Natural killer cell (primary cell): ENCODE data around the gene EMILIN3. TPM values are rescaled to one million over a fixed set of nuclear protein-coding genes. Genes with fewer than 3 reads are reported as not detected.

Experiments used
- ATAC-seq, 3 donors: fragments of 150-1000 bp in 2 of 3; fragments of 200-7000 bp in 1 of 3; cut with Tn5 transposase; 1 replicate in 1 of 3; 2 replicates in 2 of 3; pipeline ENCODE4 v1.10.0; 2021; ENCODE audit warnings: mild to moderate bottlenecking in 2 of 3, moderate library complexity in 2 of 3
- DNase-seq, 2 donors: peaks; one replicate each; pipeline versions ENCODE4 v3.0.0 to v3.0.0-alpha.2; 2013 to 2021; ENCODE audit warnings: mixed read lengths in 1 of 2
- H3K27ac ChIP-seq: one replicate; pipeline ENCODE4 v1.5.1; 2013; ENCODE audit warnings: mild to moderate bottlenecking, low read length
- H3K27me3 ChIP-seq: one replicate; pipeline ENCODE4 v1.6.1; 2013; ENCODE audit warnings: low read length; ENCODE audit not compliant: control insufficient read depth, insufficient read depth
- H3K36me3 ChIP-seq: one replicate; pipeline ENCODE4 v1.6.1; 2013; ENCODE audit warnings: low read length; ENCODE audit not compliant: control insufficient read depth, insufficient read depth
- H3K4me1 ChIP-seq: one replicate; pipeline ENCODE4 v1.6.1; 2013; ENCODE audit warnings: low read length; ENCODE audit not compliant: control insufficient read depth, insufficient read depth
- H3K4me3 ChIP-seq: one replicate; pipeline ENCODE4 v1.5.1; 2013; ENCODE audit warnings: low read length
- H3K9me3 ChIP-seq: one replicate; pipeline ENCODE4 v1.6.1; 2013; ENCODE audit warnings: low read length; ENCODE audit not compliant: control insufficient read depth, insufficient read depth
- H3K27ac Mint-ChIP-seq, 2 donors: one replicate each; pipeline ENCODE4 v1.8.0; 2022; ENCODE audit warnings: mild to moderate bottlenecking in 2 of 2, mixed read lengths in 2 of 2, moderate library complexity in 1 of 2
- H3K27me3 Mint-ChIP-seq, 2 donors: one replicate each; pipeline ENCODE4 v1.8.0; 2022; ENCODE audit warnings: low read depth in 2 of 2, mixed read lengths in 2 of 2
- H3K36me3 Mint-ChIP-seq: one replicate; pipeline ENCODE4 v1.8.0; 2022; ENCODE audit warnings: mixed read lengths
- H3K4me1 Mint-ChIP-seq, 2 donors: one replicate each; pipeline ENCODE4 v1.8.0; 2022; ENCODE audit warnings: mixed read lengths in 2 of 2
- H3K4me3 Mint-ChIP-seq: one replicate; pipeline ENCODE4 v1.8.0; 2022; ENCODE audit warnings: mild to moderate bottlenecking, moderate library complexity, mixed read lengths
- H3K9me3 Mint-ChIP-seq, 2 donors: one replicate each; pipeline ENCODE4 v1.8.0; 2022; ENCODE audit warnings: mixed read lengths in 2 of 2
- WGBS: methylation state at CpG from one replicate; pipeline ENCODE4 v1.1.7; 2013; ENCODE audit warnings: missing lambda C conversion rate; ENCODE audit not compliant: insufficient coverage; 5-methylcytosine and 5-hydroxymethylcytosine counted together
- intact Hi-C: fragments of 100-400 bp; cut with micrococcal nuclease; formaldehyde crosslinking; loops from one replicate; pipeline ENCODE4 v1.14.2; 2022
- total RNA-seq, 4 donors: library from RNA; stranded (reverse); fragments of 120-200 nt in 1 of 4; gene quantifications; one replicate each; pipeline versions ENCODE4 v1.2.3 to v1.2.4, GENCODE V29; 2013 to 2022
- TF ChIP-seq, protein P1 (sequence below): fragments of 200-600 bp; IDR thresholded peaks from one replicate; pipeline ENCODE4 v1.8.0; 2022; ENCODE audit warnings: antibody characterized with exemption

Gene EMILIN3
- total RNA-seq, 3 donors from 2014 or later (not counting 1 experiment from before 2014, with no cell fraction given) = not detected

DNA sequence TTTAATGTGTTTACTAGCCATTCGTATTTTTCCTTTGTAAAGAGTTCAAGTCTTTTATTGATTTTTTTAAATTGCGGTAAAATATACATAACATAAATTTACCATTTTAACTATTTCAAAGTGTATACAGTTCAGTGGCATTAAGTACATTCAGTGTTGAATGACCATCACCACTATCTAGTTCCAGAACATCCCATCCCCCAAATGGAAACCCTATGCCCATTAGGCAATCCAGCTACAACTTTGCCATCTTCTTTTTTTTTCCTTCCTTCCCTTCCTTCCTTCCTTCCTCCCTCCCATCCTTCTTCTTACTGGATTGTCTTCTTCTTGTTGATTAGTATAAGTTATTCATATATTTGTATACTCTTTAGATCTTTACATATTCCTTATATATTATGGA is 17.4 kb downstream of the EMILIN3 start:
- TF ChIP-seq, protein P1, sequence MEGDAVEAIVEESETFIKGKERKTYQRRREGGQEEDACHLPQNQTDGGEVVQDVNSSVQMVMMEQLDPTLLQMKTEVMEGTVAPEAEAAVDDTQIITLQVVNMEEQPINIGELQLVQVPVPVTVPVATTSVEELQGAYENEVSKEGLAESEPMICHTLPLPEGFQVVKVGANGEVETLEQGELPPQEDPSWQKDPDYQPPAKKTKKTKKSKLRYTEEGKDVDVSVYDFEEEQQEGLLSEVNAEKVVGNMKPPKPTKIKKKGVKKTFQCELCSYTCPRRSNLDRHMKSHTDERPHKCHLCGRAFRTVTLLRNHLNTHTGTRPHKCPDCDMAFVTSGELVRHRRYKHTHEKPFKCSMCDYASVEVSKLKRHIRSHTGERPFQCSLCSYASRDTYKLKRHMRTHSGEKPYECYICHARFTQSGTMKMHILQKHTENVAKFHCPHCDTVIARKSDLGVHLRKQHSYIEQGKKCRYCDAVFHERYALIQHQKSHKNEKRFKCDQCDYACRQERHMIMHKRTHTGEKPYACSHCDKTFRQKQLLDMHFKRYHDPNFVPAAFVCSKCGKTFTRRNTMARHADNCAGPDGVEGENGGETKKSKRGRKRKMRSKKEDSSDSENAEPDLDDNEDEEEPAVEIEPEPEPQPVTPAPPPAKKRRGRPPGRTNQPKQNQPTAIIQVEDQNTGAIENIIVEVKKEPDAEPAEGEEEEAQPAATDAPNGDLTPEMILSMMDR = no peak
- H3K27ac Mint-ChIP-seq = no peak overlapping the region
- WGBS = no CpG with 5 or more reads among the region's 2 CpGs

GRCh38 chr20:41348430-41349172 is 18.0 kb downstream of the EMILIN3 start:
- no peaks in the 10 kb centered on the region for H3K9me3 ChIP-seq
- Mint-ChIP-seq H3K9me3 (no peaks in the 10 kb centered on the region), H3K36me3 (no peaks in the 10 kb centered on the region), H3K4me3 (no peak overlapping the region), H3K4me1 (peaks cover 0 to 5% of the 10 kb centered on the region in 2 donors), H3K27me3 (peaks cover 0 to 4% of the 10 kb centered on the region in 2 donors), H3K27ac (no peak overlapping the region)
- ATAC-seq = no peak
- no peak overlapping the region for H3K4me3 ChIP-seq
- 86% methylated on average over 13 of the region's 13 CpGs for WGBS
- H3K36me3 ChIP-seq = no peaks in the 10 kb centered on the region
- DNase-seq = no peak
- no peaks in the 10 kb centered on the region for H3K27me3 ChIP-seq
- no peaks in the 10 kb centered on the region for H3K4me1 ChIP-seq
- intact Hi-C loops = no loop called here
- H3K27ac ChIP-seq = no peak overlapping the region
- TF ChIP-seq, protein P1 = no peak

More for the DNA sequence above, 17.4 kb downstream of the EMILIN3 start:
- Histone ChIP-seq H3K4me1 (no peaks in the 10 kb centered on the region), H3K9me3 (no peaks in the 10 kb centered on the region), H3K27me3 (no peaks in the 10 kb centered on the region), H3K4me3 (no peak overlapping the region), H3K27ac (no peak overlapping the region), H3K36me3 (no peaks in the 10 kb centered on the region)
- peaks cover 0 to 5% of the 10 kb centered on the region in 2 donors for H3K4me1 Mint-ChIP-seq
- no peaks in the 10 kb centered on the region for H3K36me3 Mint-ChIP-seq
- intact Hi-C loops = no loop called here
- ATAC-seq (no peak), DNase-seq (no peak)
- H3K27me3 Mint-ChIP-seq = peaks cover 0 to 4% of the 10 kb centered on the region in 2 donors
- H3K9me3 Mint-ChIP-seq = no peaks in the 10 kb centered on the region
- no peak overlapping the region for H3K4me3 Mint-ChIP-seq

DNA sequence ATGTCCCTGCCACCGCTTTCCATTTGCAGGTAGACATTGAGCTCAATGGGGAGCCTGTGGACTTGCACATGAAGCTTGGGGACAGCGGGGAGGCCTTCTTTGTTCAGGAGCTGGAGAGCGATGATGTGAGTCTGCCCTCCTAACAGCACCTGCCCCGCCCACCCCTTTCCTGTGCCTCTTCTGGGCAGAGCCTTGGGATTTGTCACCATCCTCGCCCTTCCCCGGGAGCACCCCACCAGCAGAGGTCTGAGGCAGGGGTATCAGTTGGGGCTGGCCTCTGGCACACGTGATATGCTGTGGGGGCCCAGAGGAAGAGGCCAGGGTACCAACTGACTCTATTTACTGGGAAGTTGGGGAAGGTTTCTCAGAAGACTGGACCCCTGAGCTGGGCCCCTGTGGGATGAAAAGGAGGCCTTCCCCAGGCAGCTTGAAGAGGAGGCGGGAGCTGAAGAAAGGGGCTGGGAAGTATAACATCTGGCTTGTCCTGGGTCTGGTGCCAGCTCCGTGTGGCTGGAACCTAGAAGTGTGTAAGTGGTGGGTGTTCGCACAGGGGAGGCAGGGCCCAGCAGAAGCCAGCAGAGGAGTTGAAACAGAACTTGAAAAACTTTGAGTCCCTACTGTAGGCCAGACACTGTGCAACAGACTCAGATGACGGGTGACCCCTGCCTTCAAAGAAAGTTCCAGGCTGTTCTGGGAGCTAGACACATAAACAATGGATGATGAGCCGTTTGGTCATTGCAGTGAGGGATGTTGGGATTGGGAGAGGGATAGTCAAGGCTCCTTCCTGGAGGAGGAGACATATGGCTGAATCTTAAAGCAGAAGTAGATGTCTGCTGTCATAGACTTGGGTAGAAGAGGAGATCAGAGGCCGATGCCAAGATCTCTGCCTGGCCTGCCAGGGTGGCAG is 18.8 kb downstream of the EMILIN3 start:
- H3K27ac Mint-ChIP-seq = no peak overlapping the region
- H3K9me3 Mint-ChIP-seq = no peaks in the 10 kb centered on the region
- Histone ChIP-seq H3K9me3 (no peaks in the 10 kb centered on the region), H3K4me3 (no peak overlapping the region), H3K36me3 (no peaks in the 10 kb centered on the region), H3K4me1 (no peaks in the 10 kb centered on the region), H3K27ac (no peak overlapping the region), H3K27me3 (no peaks in the 10 kb centered on the region)
- TF ChIP-seq, protein P1 = no peak
- H3K4me1 Mint-ChIP-seq = peaks cover 0 to 5% of the 10 kb centered on the region in 2 donors
- intact Hi-C loops = no loop called here
- no peak for ATAC-seq
- WGBS = 88% methylated on average over 13 of the region's 13 CpGs
- H3K27me3 Mint-ChIP-seq = peaks cover 0 to 4% of the 10 kb centered on the region in 2 donors
- no peak overlapping the region for H3K4me3 Mint-ChIP-seq
- no peaks in the 10 kb centered on the region for H3K36me3 Mint-ChIP-seq
- DNase-seq = no peak
